Measurements from ENCODE around the gene AMDHD1. TPM values are rescaled to one million over a fixed set of nuclear protein-coding genes. Genes with fewer than 3 reads are reported as not detected.

AMDHD1 gene
- polyA plus RNA-seq, 4 donors = 1.0 to 1.5 (median 1.2) TPM

- DNase-seq (ENCODE audit: low read depth in 4 of 4, low spot score in 3 of 4) = no peak
Measured at GRCh38 chr12:95993907-95994306, 50.8 kb downstream of the AMDHD1 start.

DNA sequence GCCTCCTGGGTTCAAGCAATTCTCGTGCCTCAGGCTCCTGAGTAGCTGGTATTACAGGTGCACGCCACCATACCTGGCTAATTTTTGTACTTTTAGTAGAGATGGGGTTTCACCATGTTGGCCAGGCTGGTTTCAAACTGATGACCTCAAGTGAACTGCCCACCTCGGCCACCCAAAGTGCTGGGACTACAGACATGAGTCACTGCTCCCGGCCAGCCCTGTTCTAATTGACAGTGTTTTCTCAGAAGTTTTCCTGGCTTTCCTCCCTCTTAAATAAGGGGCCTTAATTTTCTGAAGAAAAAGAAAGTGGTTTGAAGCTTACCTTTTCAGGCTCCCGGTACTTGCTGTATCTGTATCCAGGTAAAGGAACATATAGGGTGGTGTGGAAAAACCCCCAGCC, 51.3 kb downstream of the AMDHD1 start:
- DNase-seq (ENCODE audit: low read depth in 4 of 4, low spot score in 3 of 4) = no peak

DNA sequence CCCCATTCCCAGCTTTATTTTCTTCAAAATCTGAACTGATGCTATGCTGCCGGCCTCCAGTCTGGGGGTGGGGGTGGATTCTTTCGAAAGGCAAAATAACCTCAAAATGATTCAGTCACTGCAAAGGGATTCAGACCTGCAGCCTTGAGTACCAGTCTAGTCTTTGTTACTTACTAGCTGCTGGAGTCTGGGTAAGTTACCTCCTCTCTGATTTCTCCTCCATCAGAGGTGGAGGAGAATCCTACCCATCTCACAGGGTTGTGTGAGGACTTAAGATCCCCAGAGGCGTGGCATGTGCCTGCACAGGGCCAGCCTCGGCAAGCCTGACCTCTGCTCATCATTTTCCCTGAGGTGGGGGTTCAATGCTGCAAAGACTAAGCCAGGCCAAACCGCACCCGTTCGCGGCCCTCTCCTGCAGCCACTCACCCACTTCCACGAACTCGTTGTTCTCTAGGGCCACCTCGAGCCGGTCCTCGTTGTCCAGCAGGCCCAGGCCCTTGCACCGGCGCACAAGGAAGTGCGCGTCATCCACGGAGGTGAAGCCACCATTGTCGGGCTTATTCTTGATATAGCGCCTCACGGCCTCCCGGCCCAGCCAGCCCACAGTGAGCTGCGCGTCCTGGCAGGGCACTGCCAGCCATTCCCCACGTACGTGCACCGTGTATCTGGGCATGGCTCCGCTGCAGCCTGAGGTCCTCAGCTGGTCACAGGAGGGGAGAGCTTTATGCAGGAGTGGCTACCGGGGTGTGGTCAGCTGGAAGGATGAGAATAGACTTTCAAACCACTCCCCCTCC, 52.3 kb downstream of the AMDHD1 start:
- DNase-seq (ENCODE audit: low read depth in 4 of 4, low spot score in 3 of 4) = no peak

DNA sequence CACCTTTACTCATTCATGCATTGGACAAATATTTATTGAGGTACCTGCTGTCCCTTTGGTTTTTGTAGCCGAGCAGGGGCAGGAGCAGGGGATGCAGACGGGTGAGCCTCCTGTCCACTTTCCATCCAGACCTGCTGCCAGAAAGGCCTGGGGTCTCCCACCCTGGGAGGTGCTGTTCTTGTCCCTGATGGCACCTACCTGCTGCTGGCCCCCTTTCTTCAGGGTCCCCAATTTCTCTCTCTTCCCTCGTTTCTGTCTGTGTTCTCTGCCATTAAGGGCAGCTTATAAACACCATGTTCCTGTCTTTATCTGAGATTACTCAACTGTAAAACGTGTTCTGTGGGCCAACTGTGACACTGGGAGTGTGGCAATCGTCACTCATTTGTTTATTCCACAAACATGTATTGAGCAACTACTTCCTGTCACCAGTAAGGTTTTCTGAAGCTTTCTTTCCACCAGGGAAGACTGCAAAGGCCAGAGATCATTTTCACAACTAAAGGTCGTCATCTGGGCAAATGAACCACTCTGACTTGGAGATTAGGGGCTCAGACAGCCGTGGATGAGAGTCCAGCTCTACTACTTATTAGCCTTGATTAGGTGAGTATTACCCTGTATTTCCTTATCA, 53.0 kb downstream of the AMDHD1 start, which contains the start of gene HAL:
Gene HAL, minus strand, starts transcription at position 311 of the 625 bp plus-strand sequence. CDS start 434 bp downstream, outside the sequence.
- DNase-seq (ENCODE audit: low read depth in 4 of 4, low spot score in 3 of 4) = no peak

DNA sequence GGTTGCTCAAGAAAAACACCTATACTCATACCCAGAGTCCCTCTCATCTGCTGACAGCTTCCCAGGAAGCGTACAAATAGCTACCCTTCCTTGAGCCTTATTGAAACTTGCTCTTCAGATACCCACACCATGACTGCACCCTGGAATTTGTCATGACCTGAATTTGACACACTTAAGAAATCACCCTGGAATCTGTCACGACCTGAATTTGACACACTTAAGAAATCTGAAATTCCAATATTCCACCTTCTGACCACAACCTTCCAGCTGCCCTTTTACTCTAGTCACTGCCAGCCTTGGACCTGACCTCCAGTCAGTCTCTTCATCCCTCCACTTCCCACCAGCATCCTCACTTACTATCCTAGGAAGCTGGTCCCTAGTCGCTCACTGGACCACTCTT, 54.1 kb downstream of the AMDHD1 start:
- DNase-seq (ENCODE audit: low read depth in 4 of 4, low spot score in 3 of 4) = no peak

- DNase-seq (ENCODE audit: low read depth in 4 of 4, low spot score in 3 of 4) = no peak
Measured at GRCh38 chr12:95997911-95998510, 54.9 kb downstream of the AMDHD1 start.

DNA sequence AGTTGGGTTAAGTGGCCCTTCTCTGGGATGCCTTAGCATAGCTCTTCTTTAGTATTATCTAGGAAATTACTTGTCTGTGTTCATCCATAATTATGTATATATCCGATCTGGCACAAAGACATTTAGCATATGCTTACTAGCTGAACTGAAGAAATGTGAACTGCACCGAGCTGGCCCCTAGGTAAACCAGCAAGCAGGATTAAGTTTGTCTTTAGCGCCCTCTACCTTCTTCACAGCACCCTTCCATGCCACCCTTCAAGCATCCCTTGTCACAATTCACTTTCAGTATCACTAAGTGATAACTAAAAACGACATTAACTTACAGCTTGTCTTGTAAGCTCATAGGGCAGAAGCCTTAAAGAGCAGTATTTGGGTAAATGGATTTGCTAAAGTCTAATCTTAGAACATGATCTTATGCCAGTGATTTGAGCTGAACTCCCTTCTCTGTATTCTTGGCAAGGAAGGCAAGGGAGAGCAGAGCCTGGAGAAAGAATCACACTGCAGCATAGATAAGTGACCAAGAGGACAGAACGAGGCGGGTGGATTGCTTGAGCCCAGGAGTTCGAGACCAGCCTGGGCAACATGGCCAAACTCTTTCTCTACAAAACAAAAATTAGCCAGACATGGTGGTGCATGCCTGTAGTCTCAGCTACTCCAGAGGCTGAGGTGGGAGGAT, 55.6 kb downstream of the AMDHD1 start:
- peak; percentile 33 to 46 (median 40) for DNase-seq (ENCODE audit: low read depth in 4 of 4, low spot score in 3 of 4)

DNA sequence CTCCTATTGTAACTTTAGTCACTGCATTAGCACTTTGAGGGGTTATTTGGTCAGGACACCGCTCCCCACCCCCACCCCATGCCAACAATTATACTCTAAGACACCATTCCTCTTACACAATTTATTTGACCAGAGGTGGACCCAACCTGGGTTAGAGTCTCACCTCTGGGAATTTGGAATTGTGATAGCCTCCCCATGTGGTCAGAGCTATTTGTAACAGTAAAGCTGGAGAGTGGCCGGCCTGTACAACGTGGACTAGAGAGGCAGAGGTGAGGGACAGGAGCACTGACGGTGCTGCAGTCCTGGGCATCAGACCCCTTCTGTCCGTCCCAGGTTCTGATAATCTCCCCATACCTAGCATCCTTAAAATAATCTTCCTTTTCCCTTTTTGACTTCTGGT, 56.4 kb downstream of the AMDHD1 start:
- no peak for DNase-seq (ENCODE audit: low read depth in 4 of 4, low spot score in 3 of 4)

DNA sequence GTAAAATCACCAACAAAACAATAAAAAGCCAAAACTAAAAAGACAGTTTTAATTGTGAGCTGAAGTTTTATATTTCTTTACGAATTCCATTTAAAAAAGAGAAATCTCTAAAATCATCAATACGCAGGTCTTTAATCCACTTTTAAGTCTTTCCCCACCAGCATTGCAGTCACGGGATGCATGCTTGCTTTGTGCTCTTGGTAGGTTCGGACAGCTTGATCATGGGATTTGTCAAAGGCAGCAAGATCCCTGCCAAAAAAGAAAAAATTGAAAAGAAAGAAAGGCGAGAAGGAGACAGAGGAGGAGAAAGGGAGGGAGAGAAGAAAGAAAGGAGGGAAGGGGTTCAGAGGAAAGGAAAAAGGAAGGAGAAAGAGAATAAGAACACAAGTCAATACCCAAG, 57.7 kb downstream of the AMDHD1 start:
- DNase-seq (ENCODE audit: low read depth in 4 of 4, low spot score in 3 of 4) = no peak

DNA sequence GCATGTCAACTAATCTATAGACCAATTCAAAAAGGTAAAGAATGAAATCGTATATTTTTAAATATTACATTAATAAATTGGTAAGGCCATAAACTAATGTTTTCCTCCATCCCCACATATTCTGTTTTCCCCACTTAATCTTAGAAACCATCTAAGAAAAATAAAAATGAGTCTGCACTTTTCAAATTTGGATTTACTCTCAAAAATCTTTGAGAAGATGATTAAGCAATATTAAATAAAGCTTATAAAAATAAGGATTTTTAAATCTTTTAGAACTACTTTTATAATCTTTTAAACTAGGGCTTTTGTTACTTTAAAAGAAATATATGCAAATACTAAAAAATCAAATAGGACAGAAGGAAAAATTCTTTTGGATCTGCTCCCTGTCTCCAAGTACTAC, 63.6 kb downstream of the AMDHD1 start:
- no peak for DNase-seq (ENCODE audit: low read depth in 4 of 4, low spot score in 3 of 4)

DNA sequence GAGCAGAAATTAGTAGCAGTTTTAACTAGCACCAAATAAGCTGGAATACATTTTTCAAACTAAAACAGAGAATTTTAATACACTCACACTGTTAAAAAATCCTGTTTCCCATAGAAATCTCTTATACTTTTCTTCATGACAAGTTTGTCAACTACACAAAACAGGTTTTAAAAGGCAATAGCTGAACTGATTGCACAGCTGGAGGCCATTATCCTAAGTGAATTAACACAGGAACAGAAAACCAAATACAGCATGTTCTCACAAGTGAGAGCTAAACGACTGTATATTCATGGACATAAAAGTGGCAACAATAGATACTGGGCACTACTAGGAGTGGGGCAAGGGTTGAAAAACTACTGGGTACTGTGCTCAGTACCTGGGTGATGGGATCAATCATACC, 64.6 kb downstream of the AMDHD1 start:
- no peak for DNase-seq (ENCODE audit: low read depth in 4 of 4, low spot score in 3 of 4)

DNA sequence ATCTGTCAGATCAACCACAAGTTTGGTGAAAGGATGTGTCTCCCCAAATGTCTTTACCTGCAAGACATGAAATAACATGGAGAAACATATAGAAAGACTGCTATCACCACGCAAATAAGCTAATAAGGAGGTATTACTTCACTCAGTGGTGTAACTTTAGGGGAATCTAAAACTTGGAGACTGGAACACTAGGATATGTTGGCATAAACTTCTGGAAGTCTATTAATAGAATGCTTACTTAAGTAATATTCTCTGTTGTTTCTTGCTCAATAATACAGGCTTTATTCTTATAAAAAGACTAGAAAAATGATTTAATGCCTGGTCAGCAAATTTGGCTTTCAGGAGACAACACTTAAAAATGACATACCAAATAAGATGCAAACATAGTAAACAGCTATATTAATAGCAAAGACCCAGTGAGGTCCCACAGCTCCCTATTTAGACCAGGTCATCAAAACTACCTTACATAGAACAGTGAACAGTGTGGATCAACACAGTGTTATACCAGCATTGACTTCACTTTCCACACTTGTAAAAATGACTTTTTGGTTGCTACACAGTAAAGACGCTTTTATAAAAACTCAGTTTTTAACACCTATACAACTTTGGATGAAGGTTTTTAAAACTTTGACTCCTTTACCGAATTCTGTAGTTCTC, 71.9 kb downstream of the AMDHD1 start:
- no peak for DNase-seq (ENCODE audit: low read depth in 4 of 4, low spot score in 3 of 4)

DNA sequence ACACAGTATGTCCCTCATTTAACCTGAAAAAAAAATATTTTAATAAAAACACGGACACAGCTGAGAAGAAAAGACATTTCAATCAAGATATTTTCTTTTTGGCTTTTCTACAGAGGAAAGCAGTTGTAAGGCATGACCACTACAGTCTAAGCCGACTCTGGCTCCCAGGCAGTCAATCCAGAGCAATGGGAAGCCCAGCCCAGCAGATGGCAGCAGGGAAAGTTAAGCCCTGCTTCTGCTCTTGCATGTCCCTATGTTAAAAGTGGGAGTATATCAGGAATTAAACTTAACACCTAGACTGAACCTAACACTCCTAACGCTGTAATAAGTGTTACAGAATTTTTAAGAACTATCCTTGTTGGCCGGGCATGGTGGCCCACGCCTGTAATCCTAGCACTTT, 72.5 kb downstream of the AMDHD1 start:
- DNase-seq (ENCODE audit: low read depth in 4 of 4, low spot score in 3 of 4) = no peak

Other genes starting within 250 kb of the AMDHD1 start
- 100 to 1,000 TPM; 101 to 137 (median 112) TPM for gene NTN4, start 152.6 kb upstream of the AMDHD1 start, polyA plus RNA-seq (ENCODE audit: insufficient read length in 4 of 4)
- 100 to 1,000 TPM in 1 of 4 donors, 10 to 100 TPM in 3; 89.4 to 108 (median 97.2) TPM for gene SNRPF, start 84.4 kb upstream of the AMDHD1 start, polyA plus RNA-seq (ENCODE audit: insufficient read length in 4 of 4)
- gene CCDC38, start 717 bp upstream of the AMDHD1 start, polyA plus RNA-seq (ENCODE audit: insufficient read length in 4 of 4) = under 1 TPM; 0.40 to 0.49 (median 0.48) TPM
- gene HAL, start 53.0 kb downstream of the AMDHD1 start, polyA plus RNA-seq (ENCODE audit: insufficient read length in 4 of 4) = under 1 TPM; 0.35 to 0.42 (median 0.38) TPM
- 100 to 1,000 TPM; 126 to 134 (median 133) TPM for gene LTA4H, start 92.3 kb downstream of the AMDHD1 start, polyA plus RNA-seq (ENCODE audit: insufficient read length in 4 of 4)